GM19043 (cell line): ENCODE data around the gene TTLL5.
"Not testable (repeated sequence)": the region's sequence is repeated elsewhere in the genome, so short reads cannot be mapped to it uniquely, and the experiment has no call there.

Experiments used
- ATAC-seq: cut with Tn5 transposase; IDR thresholded peaks from one replicate; pipeline ENCODE4 v1.9.1; 2021; ENCODE audit warnings: low read depth; ENCODE audit not compliant: unreplicated experiment

Gene TTLL5

DNA sequence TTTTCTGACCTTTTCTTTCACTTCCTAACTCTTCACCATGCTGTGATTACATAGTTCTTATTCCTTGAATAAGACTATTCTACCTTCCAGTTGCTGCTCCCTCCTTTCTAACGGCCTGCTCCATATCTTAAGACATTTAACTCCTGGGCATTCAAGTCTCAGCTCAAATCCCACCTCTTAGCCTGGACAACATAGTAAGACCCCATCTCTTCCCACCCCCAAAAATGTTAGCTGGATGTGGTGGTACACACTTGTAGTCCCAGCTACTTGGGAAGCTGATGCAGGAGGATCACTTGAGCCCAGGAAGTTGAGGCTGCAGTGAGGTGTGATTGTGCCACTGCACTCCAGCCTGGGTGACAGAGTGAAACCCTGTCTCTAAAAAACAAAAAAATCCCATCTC is 11.3 kb upstream of the TTLL5 start:
- ATAC-seq: no peak

DNA sequence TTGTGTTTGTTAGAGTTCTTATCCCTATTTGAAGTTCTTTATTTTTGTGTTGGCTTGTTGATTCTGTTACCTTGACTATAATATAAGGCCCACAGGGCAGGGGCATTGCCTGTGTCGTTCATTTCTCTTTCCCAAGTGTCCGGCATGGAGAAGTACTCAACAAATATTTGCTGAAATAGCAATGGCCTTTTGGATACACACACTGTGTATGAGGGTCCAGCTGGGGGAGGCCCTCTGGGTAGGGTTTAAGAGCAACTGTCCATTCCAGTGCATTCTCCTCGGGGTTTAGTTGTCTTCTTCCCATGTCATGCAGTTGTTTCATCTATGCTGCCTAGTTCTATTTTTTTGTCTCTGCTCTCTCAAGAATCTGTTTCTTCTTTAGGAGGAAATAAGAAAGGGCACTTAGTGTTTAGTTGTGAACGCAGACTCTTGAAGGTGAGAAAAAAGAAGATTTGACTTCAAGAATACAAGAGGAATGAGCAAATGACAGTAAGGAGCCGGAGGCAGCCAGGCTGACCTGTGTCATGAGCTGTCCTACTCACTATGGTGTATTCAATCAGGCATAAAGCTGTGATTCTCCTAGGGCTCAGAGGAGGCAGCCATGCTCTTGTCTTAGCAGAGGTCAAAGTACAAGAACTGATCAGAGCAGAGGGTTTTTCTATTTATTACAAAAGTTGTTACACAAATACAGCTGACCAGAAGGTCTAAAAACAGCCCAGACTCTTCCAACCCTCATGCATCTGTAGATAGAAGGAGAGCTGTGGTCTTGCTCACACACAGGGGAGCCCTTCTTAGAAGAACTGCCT is 10.6 kb upstream of the TTLL5 start:
- no peak for ATAC-seq

DNA sequence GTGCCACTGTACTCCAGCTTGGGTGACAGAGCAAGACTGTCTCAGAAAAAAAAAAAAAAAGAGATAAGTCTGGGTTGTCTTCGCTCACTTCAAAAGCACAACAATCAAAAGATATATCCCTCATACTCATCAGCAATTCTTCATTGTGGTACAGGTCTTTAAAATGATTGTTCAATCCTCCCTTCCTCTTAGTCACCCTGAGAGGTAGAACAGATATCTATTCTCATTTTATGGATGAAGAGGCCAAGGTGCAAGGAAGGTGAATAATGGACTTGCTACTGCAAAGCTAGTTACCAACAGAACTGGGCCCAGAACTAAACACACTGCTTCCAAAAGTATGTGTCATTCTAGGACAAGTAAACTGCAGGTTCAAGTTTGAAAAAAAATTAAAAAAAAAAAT is 7.5 kb upstream of the TTLL5 start:
- no peak for ATAC-seq

DNA sequence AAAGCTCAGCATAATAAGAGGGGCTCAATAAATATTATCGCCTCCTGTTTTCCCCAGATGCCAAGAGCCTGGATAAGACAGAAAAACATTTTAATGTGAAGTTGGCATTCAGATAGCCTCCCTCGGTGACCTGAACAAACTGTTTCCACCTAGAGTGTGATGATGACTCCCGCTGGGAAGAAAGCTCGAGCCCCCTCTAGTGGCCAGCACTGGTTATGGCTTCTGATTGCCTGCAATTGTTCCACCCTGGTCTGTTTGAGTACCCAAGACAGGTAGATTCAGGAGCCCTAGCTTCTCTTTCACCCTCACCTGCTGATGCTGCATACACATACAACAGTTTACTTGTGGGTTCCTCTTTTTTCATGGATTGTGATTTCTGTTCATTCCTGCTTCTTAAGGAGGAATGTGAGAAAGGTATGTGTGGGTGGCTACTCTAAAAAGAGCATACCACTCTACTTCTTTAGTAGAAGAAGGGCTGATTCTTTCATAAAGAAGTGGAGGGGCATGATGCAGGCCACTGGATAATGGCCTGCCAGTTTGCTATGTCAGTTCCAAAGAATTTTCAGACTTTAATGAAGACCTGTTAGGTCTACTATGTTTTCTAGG is 6.8 kb upstream of the TTLL5 start:
- no peak for ATAC-seq

DNA sequence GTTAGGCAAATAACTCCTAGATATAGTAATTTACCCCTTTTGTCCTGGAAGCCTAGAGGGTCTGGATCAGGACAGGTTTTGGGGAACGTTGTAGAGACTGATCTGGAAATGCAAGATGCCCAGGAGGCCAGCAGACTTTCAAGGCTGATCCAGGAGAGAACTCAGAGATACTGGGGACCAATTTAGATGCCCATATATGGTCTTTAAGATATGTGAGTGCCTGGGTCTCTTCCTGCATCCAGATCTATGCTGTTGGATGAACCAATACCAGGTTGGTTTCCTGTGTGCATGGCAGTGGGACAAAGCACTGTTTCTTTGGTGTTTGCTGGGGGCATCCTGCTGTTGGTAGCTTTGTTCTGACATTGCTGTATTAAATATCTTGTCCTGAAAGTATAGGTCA is 5.8 kb upstream of the TTLL5 start:
- no peak for ATAC-seq

DNA sequence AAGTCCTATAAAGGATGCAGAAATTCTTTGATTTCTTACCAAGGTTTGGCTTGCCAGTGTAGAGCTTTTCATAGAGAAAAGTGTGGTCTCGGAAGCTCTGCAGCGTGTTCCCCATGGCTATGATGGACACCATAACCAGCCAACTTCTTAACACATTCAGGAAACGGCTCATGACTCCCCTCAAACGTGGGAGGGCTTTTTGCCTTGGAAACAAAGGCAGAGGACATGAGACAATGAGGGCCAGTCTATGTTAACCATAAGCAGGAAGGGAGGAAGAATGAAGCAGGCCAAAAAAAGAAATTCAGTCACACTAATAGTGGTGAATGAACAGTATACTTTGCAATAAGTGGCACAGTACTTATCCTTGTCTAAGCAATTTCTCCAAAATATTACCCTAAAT is 3.7 kb upstream of the TTLL5 start:
- no peak for ATAC-seq

DNA sequence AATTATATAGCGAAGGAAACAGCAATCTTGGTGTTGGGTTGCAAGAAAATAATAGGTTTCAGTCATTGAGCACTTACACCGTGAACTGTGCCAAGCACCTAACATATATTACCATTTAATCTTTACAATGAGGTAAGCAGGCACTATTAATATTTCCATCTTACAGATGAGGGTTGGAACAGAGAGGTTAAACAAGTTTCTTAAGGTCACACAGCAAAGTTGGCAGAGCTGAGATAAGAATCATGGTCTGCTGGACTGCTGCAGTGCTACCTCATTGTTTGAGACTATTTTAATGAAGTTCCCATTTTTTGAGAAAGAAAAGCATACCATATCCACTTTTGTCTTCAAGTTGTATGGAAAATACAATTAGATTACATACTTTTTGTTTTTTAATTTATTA is 2.1 kb upstream of the TTLL5 start:
- no peak for ATAC-seq

DNA sequence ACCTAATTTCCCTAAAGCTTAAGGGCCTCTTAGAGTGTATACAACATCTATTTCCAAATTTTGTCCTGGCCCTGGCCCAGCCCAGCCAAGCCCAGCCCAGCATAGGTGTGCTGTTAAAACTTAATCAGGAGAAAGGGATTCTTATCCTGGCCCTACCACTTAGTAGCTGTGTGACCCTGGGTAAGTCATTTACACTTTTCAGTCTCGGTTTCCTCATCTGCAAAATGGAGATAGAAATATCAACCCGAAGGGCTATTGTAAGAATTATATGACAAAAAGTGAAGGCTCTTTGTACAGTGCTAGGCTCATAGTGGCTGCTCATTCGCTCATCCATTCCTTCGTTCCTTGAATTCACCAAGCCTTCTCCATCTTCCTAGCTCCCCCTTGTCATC is 812 bp upstream of the TTLL5 start:
- no peak for ATAC-seq

DNA sequence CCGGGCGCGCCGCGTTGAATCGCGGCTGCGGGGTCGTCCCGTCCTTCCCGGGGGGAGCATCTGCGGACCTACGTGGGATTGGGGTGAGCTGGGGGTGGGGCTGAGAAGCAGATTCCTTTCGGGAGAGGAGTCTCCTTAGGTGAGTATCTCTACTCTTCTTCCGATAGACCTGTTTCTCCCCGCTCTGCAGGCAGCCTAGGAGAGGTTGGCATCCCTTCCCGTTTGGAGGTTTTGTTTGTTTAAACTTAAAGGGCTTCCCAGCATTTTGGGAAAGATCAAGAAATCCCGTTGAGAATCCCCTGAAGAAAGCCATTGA is 411 bp downstream of the TTLL5 start:
- no peak for ATAC-seq

DNA sequence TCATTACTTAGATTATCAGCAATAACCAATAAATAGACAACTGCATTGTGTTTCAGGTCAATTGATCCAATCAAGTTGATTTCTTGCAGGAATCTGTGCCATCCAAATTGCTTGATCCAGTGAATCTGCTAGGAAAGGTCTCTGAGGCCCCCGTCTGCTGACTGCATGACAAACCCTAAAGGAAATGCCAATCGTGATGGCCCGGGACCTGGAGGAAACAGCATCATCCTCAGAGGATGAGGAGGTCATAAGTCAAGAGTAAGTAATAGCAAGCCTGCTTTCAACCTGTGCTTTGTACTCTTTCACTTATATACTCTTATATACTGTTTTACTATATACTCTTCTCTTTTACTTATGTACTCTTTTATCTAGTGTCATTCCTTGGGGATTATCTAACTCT is 1.9 kb downstream of the TTLL5 start:
- ATAC-seq: no peak

DNA sequence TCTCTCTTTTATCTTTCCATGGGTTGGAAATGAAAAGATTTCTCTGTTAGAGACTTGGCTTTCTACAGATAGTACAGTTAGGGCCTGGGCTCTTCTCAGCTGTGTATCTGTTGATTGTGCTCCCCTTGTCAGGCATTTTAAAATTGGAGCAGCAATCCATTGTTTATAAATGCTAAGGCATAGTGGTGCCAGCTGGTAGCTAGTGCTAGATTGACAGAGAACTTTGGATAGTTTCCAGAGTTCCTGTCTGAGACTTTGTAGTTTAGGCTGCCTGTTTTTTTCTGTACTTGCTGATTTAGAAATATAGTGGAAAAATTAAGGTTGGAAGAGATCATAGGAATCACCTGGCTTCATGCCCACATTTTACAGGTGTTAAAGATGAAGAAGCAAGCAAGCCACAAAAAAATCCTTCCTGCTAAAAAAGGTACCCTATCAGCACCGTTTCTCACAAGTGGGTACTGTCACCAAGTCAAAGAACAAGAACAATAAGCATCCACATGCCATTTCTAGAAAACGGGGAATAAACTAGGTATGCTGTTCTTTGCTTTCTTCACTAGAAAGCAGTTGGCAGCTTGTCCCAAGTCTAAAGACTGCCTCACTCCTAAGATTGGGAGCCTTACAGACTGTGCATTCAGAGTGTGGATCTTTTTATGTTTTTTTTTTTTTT is 6.2 kb downstream of the TTLL5 start:
- ATAC-seq: no peak

DNA sequence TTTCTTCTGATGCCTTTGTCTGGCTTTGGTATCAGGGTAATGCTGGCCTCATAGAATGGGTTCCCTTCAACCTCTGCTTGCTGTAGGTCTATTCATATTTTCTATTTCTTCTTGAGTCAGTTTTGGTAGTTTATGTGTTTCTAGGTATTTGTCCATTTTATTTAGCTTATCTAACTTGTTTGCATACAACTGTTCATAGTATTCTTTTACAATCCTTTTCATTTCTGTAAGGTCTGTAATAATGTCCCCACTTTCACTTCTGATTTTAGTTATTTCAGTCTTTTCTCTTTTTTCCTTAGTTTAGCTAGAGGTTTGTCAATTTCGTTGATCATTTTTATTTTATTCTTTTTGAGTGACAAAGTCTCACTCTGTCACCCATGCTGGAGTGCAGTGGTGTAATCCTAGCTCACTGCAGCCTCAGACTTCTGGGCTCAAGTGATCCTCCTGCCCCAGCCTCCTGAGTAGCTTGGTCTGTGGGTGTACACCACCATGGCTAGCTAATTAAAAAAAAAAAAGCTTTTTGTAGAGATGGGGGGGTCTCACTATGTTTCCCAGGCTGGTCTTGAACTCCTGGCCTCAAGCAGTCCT is 11.7 kb downstream of the TTLL5 start:
- ATAC-seq: no peak

DNA sequence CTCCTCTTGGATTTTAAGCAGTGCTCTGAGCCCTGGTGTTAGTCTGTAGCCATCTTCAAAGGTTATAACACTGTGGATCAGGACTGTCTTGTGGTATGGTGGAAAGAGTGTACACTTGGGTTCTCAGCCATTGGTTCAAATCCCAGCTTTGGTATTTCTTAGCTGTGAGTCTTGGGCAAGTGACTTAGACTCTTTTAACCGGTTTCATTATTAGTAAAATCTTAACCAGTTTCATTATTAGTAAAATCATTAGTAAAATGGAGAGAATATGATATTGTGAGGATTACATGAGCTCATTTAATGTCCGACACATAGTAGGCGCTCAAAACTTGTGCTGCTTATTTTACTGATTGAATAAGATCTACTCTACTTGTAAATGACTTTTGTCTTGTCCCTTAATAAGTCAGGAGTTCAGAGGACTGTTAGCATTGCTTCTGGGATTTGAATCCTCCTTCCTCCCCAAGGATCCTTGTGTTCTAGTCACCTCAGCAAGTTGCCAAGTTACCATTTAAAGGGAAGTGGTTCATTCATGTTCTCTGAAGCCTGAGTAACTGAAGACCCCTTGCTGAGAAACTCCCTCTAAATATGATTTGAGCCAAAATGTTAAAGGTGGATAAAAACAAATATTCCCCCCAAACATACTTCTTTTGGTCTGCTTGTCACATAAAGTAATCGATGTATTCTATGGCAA is 12.4 kb downstream of the TTLL5 start:
- ATAC-seq: peak; percentile 64

DNA sequence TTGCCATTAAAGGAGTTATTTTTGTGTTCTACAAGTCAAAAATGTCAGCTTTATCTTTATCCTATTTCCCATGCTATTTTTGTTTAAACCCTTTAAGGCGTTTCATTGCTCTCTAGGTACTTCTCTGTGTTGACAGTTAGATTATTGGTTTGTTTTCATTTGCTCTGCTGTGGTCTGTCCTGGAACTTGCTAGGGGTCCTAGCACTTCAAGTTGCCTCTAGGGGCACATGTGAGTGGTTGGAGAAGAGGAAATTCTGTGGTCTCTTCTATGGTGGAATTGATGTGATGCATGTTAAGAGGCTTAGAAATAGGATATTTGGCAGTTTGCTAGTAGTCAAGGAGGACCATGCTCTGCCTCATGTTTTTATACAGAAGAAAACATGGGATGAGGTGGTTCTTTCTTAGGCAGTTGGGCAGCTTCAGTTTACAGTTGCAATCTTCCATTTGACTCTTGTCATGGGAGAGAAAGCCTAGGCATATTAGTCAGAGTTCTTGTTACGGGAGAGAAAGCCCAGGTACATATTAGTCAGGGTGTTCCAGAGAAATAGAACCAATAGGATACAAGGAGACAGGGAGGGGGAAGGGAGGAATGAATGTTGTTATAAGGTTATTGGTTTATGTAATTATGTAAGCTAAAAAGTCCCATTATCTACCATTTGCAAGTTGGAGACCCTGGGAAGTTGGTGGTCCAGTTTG is 14.4 kb downstream of the TTLL5 start:
- ATAC-seq: no peak

DNA sequence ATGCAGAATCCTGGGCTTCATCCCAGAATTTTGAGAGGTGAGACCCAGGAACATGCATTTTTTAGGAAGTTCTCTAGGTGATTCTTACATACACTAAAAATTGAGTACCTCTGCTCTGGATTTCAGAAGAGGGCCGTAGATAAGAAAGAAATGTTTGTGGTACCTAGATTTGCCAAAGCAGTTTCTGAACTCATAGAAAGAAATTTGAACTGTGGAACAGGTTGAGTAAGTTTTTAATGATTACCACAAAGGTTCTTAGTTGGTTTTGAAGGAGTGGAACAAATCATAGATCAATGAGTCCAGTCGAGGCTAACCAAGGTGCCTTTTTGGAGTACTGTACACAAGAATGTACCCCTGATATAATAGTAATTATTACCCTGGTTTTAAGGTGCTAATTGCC is 24.9 kb downstream of the TTLL5 start:
- ATAC-seq: no peak

DNA sequence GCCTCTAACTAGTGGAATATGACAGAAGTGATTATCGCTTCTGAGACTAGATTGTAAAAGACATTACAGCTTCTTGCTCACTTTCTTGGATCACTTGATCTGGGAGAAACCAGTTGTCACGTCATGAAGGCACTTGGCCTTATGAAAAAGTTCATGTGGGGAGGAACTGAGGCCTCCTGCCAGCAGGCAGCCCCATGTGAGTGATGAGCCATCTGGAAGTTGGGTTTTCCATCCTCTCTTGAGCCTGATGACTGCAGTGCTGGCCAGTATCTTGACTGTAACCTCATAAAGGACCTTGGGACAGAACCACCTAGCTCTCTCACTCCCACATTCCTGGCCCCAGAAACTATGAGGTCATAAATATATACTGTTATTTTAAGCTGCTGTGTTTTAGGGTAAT is 28.0 kb downstream of the TTLL5 start:
- ATAC-seq: no peak

DNA sequence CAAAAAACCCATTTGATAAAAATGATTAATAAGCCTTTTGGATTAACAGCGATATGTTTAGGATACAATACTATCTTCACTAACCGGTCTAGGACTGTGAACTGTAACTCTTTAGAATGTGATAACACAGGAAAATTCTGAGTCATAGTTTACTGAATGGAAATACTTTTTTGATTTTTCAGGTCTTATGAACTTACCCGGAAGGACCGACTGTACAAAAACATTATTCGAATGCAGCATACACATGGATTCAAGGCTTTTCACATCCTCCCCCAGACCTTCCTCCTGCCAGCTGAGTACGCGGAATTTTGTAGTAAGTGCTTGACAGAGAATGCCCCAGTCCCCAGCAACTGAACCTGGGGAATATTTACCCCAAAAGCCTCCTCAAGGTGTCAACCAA is 29.0 kb downstream of the TTLL5 start:
- ATAC-seq: no peak

DNA sequence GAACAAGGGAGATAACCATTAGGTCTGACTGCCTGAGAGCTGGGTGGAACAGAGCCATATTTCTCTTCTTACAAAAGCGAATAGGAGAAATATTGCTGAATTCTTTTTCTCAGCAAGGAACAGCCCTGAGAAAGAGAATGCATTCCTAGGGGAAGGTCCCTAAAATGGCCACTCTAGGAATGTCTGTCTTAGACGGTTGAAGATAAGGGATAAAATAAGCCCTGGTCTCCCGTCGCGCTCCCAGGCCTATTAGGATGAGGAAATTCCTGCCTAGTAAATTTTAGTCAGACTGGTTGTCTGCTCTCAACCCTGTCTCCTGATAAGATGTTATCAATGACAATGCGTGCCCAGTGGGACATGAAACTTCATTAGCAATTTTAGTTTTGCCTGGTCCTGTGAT is 34.0 kb downstream of the TTLL5 start:
- not testable (repeated sequence) for ATAC-seq

DNA sequence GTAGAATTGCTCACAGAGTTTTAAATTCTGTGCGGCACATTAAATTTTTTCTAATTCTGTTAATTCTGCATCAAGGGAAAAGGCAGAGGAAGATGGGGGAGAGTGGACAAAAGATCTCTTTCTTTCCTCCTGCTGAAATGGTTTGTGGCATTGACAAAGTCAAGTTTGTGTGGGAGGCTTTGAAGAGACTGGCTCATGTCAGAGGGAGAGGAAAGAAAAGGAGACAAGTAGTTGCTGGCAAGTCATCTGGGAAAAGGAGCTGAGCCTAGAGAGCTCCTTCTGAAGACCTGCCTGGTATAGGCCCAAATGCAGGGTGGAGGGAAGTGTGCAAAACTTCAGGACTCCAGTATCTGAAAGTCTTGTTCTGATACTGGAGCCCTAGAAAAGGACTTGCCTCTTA is 36.3 kb downstream of the TTLL5 start:
- ATAC-seq: no peak

DNA sequence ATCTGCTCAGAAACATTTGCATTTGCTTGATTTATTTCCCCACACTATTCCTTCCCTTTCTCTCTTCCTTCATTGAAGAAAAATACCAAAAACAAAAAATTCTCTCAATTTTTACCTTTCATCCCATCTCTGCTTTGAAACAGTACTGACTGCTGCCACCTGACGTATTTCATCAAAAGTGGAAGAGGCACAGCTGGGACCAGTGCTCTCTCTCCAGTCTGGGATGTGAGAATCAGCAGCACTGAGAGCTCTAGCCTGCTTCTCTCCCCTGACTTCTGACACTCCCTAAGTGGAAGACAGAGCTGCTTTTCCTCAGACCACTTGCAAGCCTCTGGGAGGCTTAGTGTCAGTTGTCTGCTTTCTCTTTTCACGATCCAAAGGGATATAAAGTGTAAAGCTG is 36.9 kb downstream of the TTLL5 start:
- no peak for ATAC-seq

DNA sequence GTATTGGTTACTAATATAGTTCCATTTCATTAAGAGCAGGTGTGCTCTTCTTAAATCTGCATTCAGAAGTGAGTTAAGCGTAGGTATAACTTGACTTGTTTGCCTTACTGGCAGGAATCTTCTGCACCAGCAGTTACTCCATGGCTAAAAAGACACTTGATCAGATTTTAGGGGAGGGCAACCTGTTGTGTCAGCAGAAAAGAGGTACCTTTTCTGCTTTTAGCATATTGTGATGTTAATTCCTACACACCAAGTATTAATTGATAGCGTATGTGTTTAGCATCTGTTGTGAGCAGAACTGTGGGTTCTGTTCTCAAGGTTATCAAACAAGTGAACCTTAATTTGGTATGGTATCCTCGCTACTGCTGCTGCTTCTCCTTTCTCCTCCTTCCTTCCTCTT is 38.3 kb downstream of the TTLL5 start:
- ATAC-seq: no peak
